HG02588 (cell line): ENCODE measurements around the gene PPP1R3D.
"Not testable (repeated sequence)": the region's sequence is repeated elsewhere in the genome, so short reads cannot be mapped to it uniquely, and the experiment has no call there.

Experiments
- ATAC-seq: cut with Tn5 transposase; IDR thresholded peaks from one replicate; pipeline ENCODE4 v1.9.1; 2021; ENCODE audit warnings: mild to moderate bottlenecking, moderate library complexity; ENCODE audit not compliant: unreplicated experiment

Gene PPP1R3D

GRCh38 chr20:59925899-59926298 lies 14.2 kb downstream of the PPP1R3D start:
- ATAC-seq, result no peak

DNA sequence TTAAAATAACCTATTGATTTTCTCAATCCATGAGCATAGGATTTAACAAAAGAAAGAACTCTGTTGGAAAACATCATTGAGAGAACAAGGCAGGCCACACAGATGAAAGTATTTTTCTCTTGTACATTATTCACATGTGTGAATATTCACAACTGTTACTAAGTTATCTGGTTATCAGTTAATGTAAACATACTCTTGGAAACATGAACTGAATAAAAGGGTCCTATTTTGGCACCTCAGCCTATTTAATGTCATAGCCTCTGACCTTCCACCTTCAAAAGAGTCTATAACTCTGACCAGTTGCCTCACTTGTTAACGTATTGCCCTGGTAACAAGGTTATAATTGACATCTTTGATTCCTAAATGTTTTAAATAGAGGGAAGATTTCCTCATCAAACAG lies 14.7 kb downstream of the PPP1R3D start:
- ATAC-seq, result no peak

- ATAC-seq, result no peak
Measured at GRCh38 chr20:59923514-59923913, 16.6 kb downstream of the PPP1R3D start.

- ATAC-seq, result no peak
Measured at GRCh38 chr20:59920944-59921343, 19.2 kb downstream of the PPP1R3D start.

- ATAC-seq, result no peak
Measured at GRCh38 chr20:59912609-59913008, 27.5 kb downstream of the PPP1R3D start.

DNA sequence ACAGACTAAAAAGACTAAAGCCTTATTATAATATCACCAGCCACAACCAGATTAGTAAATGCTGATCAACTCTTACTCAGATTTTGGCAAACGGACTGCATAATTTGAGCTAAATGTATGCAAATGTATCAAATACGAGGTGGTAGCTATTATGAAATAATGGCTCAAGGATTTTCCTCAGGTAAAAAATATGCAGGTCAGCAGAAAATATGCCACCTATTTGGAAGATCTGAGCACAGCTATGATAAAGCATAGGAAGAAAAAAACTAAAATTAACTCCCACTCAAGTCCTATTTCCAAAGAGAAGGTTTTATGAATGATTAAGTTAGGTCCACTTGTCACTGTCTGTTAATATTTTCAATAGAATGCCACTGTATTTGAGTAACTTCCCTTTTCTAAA lies 29.1 kb downstream of the PPP1R3D start:
- no peak for ATAC-seq

GRCh38 chr20:59908855-59909254 lies 31.2 kb downstream of the PPP1R3D start:
- no peak for ATAC-seq

DNA sequence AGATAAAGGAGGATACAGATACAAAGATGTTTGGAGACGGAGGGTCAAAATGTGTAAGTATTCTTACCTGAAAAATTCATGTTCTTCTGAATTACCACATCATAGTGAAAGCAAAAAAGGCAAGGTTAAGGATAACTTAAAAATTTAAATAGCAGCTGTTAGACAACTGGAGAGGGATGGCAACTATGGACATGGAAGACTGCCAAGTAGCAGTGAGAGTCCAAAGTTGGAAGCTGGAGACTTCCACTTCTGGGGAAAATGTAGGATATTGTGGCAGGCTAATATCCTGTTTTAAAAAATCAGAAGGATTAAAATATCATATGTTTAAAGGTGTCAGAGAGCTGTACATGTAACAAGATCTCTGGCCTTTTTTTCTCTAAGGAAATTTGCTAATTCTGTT lies 36.5 kb downstream of the PPP1R3D start:
- ATAC-seq, result no peak

DNA sequence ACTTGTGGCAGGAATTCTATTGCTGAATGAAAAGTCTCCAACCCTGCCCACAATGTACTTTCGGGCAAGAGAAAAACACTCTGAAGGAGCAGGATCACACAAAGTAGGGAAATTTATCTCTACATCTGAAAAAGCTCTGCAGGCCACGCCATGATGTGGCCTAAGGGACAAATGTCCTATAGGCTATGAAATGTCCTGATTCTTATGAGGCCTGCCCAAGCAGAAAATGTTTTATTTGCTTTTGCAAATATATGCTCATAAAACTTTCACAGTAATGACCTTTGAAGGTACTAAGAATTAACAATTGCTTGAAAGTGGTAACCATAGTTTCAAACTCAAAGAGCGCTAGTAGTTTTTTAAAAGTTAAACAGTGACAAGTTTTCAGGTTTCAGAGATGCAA lies 37.6 kb downstream of the PPP1R3D start:
- ATAC-seq, result no peak

DNA sequence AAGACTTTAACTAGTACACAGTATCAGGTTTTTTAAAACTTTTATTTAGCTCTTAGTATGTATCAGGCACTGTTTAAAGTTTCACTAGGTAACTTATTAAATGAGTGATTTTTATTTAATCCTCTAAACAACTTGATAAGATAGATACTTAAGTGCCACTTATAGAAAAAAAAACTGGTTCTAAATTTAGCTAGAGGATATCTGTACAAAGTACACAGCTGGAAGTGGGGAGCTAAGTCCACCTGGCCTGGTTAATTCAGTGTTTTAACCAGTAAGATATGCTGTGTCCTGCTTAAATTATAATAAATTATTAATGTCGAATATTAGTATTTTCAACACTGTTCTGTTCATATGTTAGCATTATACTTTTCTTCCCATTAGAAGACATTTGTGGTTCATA lies 44.2 kb downstream of the PPP1R3D start:
- no peak for ATAC-seq

GRCh38 chr20:59891581-59891980 lies 48.5 kb downstream of the PPP1R3D start:
- no peak for ATAC-seq

GRCh38 chr20:59890035-59890434 lies 50.1 kb downstream of the PPP1R3D start:
- ATAC-seq, result not testable (repeated sequence)

GRCh38 chr20:59888050-59888449 lies 52.1 kb downstream of the PPP1R3D start:
- no peak for ATAC-seq
